PFSK-1 (cell line): ENCODE data around the gene CALML5.

Experiments
- POLR2AphosphoS5 ChIP-seq: IDR thresholded peaks from 2 replicates; pipeline ENCODE4 v1.6.1; 2012; ENCODE audit warnings: low read depth, mild to moderate bottlenecking, control low read depth, low read length, moderate library complexity
- SIN3A ChIP-seq: IDR thresholded peaks from 2 replicates; pipeline ENCODE4 v1.6.1; 2012; ENCODE audit warnings: mild to moderate bottlenecking, low read length, moderate library complexity, borderline replicate concordance; ENCODE audit not compliant: insufficient read depth
- TAF1 ChIP-seq: IDR thresholded peaks from 2 replicates; pipeline ENCODE4 v1.6.1; 2012; ENCODE audit warnings: low read length, control low read depth, borderline replicate concordance; ENCODE audit not compliant: insufficient read depth
- TF ChIP-seq, protein P1 (sequence below), 2 experiments: IDR thresholded peaks; 2 replicates each; pipeline versions ENCODE4 v1.6.1 to v1.8.0; 2011 to 2012; ENCODE audit warnings: low read depth in 2 of 2, low read length in 2 of 2, control low read depth in 1 of 2, inconsistent platforms in 1 of 2, mild to moderate bottlenecking in 1 of 2, moderate library complexity in 1 of 2; ENCODE audit not compliant: insufficient read depth in 1 of 2

DNA sequence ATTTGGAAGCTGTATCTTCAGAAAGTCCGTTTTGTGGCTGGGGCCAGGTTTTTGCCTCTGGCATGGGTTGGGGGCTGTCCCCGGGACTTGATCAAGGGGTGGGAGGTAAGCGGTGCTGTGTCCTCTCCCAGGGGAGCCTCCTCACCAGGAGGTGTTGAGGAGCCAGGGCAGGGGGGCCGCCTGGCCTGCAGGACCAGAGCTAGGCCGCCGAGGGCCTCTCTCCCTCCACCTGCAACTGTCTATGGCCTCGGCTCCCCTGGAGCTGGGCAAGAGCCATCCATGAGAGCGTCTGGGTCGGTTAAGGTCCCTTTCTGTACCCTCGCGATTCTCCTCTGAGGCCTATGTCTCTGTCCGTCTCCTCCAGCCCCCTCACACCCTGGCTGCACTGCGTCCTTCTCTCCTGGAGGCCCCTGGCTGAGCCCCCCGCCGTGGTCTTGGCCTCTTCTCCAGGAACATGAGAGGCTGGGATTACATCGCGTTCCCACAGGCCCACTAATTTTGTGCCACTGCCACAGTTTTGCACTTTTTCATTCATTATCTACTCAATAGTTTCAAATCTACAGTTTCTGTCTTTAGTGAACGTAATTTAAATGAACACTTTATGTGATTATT is 20.6 kb downstream of the CALML5 start:
- TF ChIP-seq, protein P1, sequence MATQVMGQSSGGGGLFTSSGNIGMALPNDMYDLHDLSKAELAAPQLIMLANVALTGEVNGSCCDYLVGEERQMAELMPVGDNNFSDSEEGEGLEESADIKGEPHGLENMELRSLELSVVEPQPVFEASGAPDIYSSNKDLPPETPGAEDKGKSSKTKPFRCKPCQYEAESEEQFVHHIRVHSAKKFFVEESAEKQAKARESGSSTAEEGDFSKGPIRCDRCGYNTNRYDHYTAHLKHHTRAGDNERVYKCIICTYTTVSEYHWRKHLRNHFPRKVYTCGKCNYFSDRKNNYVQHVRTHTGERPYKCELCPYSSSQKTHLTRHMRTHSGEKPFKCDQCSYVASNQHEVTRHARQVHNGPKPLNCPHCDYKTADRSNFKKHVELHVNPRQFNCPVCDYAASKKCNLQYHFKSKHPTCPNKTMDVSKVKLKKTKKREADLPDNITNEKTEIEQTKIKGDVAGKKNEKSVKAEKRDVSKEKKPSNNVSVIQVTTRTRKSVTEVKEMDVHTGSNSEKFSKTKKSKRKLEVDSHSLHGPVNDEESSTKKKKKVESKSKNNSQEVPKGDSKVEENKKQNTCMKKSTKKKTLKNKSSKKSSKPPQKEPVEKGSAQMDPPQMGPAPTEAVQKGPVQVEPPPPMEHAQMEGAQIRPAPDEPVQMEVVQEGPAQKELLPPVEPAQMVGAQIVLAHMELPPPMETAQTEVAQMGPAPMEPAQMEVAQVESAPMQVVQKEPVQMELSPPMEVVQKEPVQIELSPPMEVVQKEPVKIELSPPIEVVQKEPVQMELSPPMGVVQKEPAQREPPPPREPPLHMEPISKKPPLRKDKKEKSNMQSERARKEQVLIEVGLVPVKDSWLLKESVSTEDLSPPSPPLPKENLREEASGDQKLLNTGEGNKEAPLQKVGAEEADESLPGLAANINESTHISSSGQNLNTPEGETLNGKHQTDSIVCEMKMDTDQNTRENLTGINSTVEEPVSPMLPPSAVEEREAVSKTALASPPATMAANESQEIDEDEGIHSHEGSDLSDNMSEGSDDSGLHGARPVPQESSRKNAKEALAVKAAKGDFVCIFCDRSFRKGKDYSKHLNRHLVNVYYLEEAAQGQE (IDR thresholded peaks at IDR 0.05; ENCODE audit: insufficient read depth in 1 of 2, low read depth in 2 of 2, low read length in 2 of 2) = no peak
- TF ChIP-seq TAF1 (no peak), POLR2AphosphoS5 (no peak), SIN3A (no peak)
